K562 (cell line): ENCODE results near the gene LMO3. TPM values are rescaled to one million over a fixed set of nuclear protein-coding genes. Genes with fewer than 3 reads are reported as not detected.

Experiments
- ATAC-seq: fragments of 200-7000 bp; cut with Tn5 transposase; 3 replicates; pipeline ENCODE4 v1.9.1; 2020; ENCODE audit warnings: moderate library complexity
- BruUV-seq: library from RNA; stranded (reverse); fragments of 400-500 nt; replicated peaks from 2 replicates; lab custom pipeline; 2021; lab: Mats Ljungman, UMichigan
- CTCF ChIA-PET: fragments of 300-600 bp; formaldehyde crosslinking; extraction: SDS; loops from one replicate; lab custom pipeline; 2021; ENCODE audit warnings: low intra/inter-chr PET ratio; lab: Yijun Ruan, JAX
- POLR2A ChIA-PET: fragments of 300-600, 350-650 bp; sonication (Branson Sonifier 250); formaldehyde crosslinking; extraction: SDS; loops from one replicate; lab custom pipeline; 2021; ENCODE audit warnings: antibody characterized with exemption, inconsistent platforms; lab: Yijun Ruan, JAX
- DNase-seq, 4 experiments: peaks; one replicate each; pipeline versions ENCODE4 v3.0.0 to v3.0.0-alpha.2; 2011 to 2018; ENCODE audit warnings: low spot score in 3 of 4, mixed read lengths in 3 of 4; ENCODE audit errors: extremely low read depth in 1 of 4
- FAIRE-seq: peaks from 2 replicates; lab custom pipeline; 2011; peaks lifted over from hg19 to GRCh38; lab: Jason Lieb, UNC
- H2AFZ ChIP-seq: 2 replicates; pipeline ENCODE4 v1.6.0; 2011; ENCODE audit warnings: low read depth, low read length, control low read depth, inconsistent platforms
- H3K27ac ChIP-seq: fragments of 200-600 bp; 3 replicates; pipeline ENCODE4 v1.8.0; 2011; ENCODE audit warnings: low read depth, mild to moderate bottlenecking, control low read depth, inconsistent platforms, low read length, moderate library complexity, mixed read lengths; ENCODE audit errors: extremely low read depth
- H3K27me3 ChIP-seq, 2 experiments: fragments of 300-600 bp in 1 of 2; 2 replicates in 1 of 2; 3 replicates in 1 of 2; pipeline versions ENCODE4 v1.6.0 to v1.8.0; 2011; ENCODE audit warnings: inconsistent platforms in 2 of 2, low read length in 2 of 2, mild to moderate bottlenecking in 1 of 2, mixed read lengths in 1 of 2, moderate library complexity in 1 of 2; ENCODE audit not compliant: control insufficient read depth in 2 of 2, insufficient read depth in 2 of 2
- H3K36me3 ChIP-seq: fragments of 300-600 bp; 3 replicates; pipeline ENCODE4 v1.8.0; 2011; ENCODE audit warnings: mild to moderate bottlenecking, low read length, inconsistent platforms; ENCODE audit not compliant: control insufficient read depth, insufficient read depth
- H3K4me1 ChIP-seq, 2 experiments: fragments of 200-600 bp in 1 of 2; replicated peaks in 1 of 2; 2 replicates in 1 of 2; 3 replicates in 1 of 2; pipeline versions ENCODE4 v1.5.1 to v1.8.0; 2011; ENCODE audit warnings: inconsistent platforms in 2 of 2, low read length in 2 of 2, mild to moderate bottlenecking in 1 of 2, mixed read lengths in 1 of 2, moderate library complexity in 1 of 2; ENCODE audit not compliant: control insufficient read depth in 2 of 2, insufficient read depth in 2 of 2
- H3K4me2 ChIP-seq: 2 replicates; pipeline ENCODE4 v1.6.1; 2011; ENCODE audit warnings: low read length, control low read depth, inconsistent platforms, mixed read lengths; ENCODE audit not compliant: insufficient read depth
- H3K4me3 ChIP-seq: fragments of 200-600 bp; sonication (generic), shearing (Covaris generic); 2 replicates; pipeline ENCODE4 v1.5.1; 2016; ENCODE audit warnings: control low read depth, inconsistent platforms
- H3K79me2 ChIP-seq: fragments of 200-600 bp; 3 replicates; pipeline ENCODE4 v1.8.0; 2011; ENCODE audit warnings: low read length, inconsistent platforms; ENCODE audit not compliant: control insufficient read depth, insufficient read depth
- H3K9ac ChIP-seq, 2 experiments: 2 replicates each; pipeline versions ENCODE4 v1.6.0 to v1.6.1; 2011; ENCODE audit warnings: low read depth in 2 of 2, low read length in 2 of 2, control low read depth in 1 of 2, inconsistent platforms in 1 of 2, mild to moderate bottlenecking in 1 of 2, mixed read lengths in 1 of 2; ENCODE audit not compliant: insufficient read depth in 1 of 2
- H3K9me1 ChIP-seq: one replicate; pipeline ENCODE4 v1.6.0; 2011; ENCODE audit warnings: inconsistent platforms, mild to moderate bottlenecking, low read length, moderate library complexity; ENCODE audit not compliant: control insufficient read depth, insufficient read depth
- H3K9me3 ChIP-seq: replicated peaks from 2 replicates; pipeline ENCODE4 v1.5.1; 2011; ENCODE audit warnings: low read depth, low read length, inconsistent platforms; ENCODE audit not compliant: control insufficient read depth, insufficient read depth
- H4K20me1 ChIP-seq: replicated peaks from 2 replicates; pipeline ENCODE4 v1.6.1; 2011; ENCODE audit warnings: low read length, inconsistent platforms, mixed read lengths; ENCODE audit not compliant: control insufficient read depth, insufficient read depth
- CREB3 ChIP-seq: fragments of 450-650 bp; conservative IDR thresholded peaks from 2 replicates; pipeline ENCODE4 v1.6.1; 2016; ENCODE audit warnings: missing genetic modification characterization, low read depth, mild to moderate bottlenecking, missing compliant biosample characterization, moderate library complexity
- ELF2 ChIP-seq: fragments of 250-450 bp; sonication (Bioruptor Pico); IDR thresholded peaks from 2 replicates; pipeline ENCODE4 v1.5.0; 2021; ENCODE audit warnings: mild to moderate bottlenecking
- ETS2 ChIP-seq: IDR thresholded peaks from 2 replicates; pipeline ENCODE4 v1.6.1; 2016; ENCODE audit warnings: borderline replicate concordance, missing genetic modification characterization, mild to moderate bottlenecking, moderate library complexity, missing compliant biosample characterization; ENCODE audit not compliant: poor library complexity, severe bottlenecking
- FOXM1 ChIP-seq, 2 experiments: fragments of 450-650 bp in 1 of 2; sonication (generic) in 1 of 2; formaldehyde crosslinking in 1 of 2; IDR thresholded peaks; 2 replicates each; pipeline versions ENCODE4 v1.6.1 to v1.9.0; 2017 to 2022; ENCODE audit warnings: low read depth in 2 of 2, mild to moderate bottlenecking in 2 of 2, missing genetic modification reagents in 1 of 2, moderate library complexity in 1 of 2
- NFIX ChIP-seq: fragments of 250-450 bp; sonication (Bioruptor Pico); IDR thresholded peaks from 2 replicates; pipeline ENCODE4 v1.4.0; 2020; ENCODE audit warnings: low read depth, mild to moderate bottlenecking, moderate library complexity
- NONO ChIP-seq, 2 experiments: fragments of 200-400 bp in 1 of 2; fragments of 450-650 bp in 1 of 2; formaldehyde crosslinking in 1 of 2; IDR thresholded peaks; 2 replicates each; pipeline ENCODE4 v1.6.1; 2017; ENCODE audit warnings: low read depth in 2 of 2, mild to moderate bottlenecking in 2 of 2, moderate library complexity in 2 of 2, low read length in 1 of 2
- SRF ChIP-seq, 2 experiments: fragments of 250-450, 450-650 bp in 1 of 2; sonication (Bioruptor Pico) in 1 of 2; sonication (generic) in 1 of 2; formaldehyde crosslinking; IDR thresholded peaks; 2 replicates each; pipeline versions ENCODE4 v1.5.0 to v1.5.1; 2020 to 2022; ENCODE audit warnings: mild to moderate bottlenecking in 1 of 2, missing genetic modification reagents in 1 of 2
- TRIM24 ChIP-seq, 2 experiments: fragments of 450-650 bp; IDR thresholded peaks; 2 replicates each; pipeline ENCODE4 v1.6.1; 2016
- ZBTB1 ChIP-seq: sonication (generic); formaldehyde crosslinking; IDR thresholded peaks from 2 replicates; pipeline ENCODE4 v1.8.1; 2023; ENCODE audit warnings: missing genetic modification reagents, low read depth, mild to moderate bottlenecking, borderline replicate concordance
- ZNF655 ChIP-seq: fragments of 250-450 bp; sonication (Bioruptor Pico); IDR thresholded peaks from 2 replicates; pipeline ENCODE4 v1.5.0; 2021
- ZNF766 ChIP-seq: fragments of 200-800 bp; sonication (Bioruptor generic); conservative IDR thresholded peaks from 2 replicates; pipeline ENCODE4 v1.6.1; 2016; ENCODE audit warnings: missing genetic modification characterization, missing compliant biosample characterization
- WGBS: fragments of 100-300 bp; shearing (Covaris generic); methylation state at CpG from one replicate; pipeline ENCODE4 v1.1.6; 2016; ENCODE audit warnings: low coverage, mixed read lengths; ENCODE audit not compliant: insufficient coverage; ENCODE audit errors: missing lambda C conversion rate; 5-methylcytosine and 5-hydroxymethylcytosine counted together
- in situ Hi-C: fragments of 300-500 bp; cut with MboI; formaldehyde crosslinking; loops from 4 replicates; pipeline ENCODE4 v1.15.0; 2018; ENCODE audit warnings: inconsistent platforms, mixed read lengths
- intact Hi-C: fragments of 100-400 bp; cut with micrococcal nuclease; formaldehyde crosslinking; loops from 2 replicates; pipeline ENCODE4 v1.14.2; 2022
- polyA plus RNA-seq, 8 experiments: library from polyadenylated mRNA; depleted of rRNA in 4 of 8; stranded (reverse) in 5 of 8; unstranded in 3 of 8; fragments of >200 nt; fragmentation: Nextera tagmentation in 2 of 8; fragmentation: Illumina TruSeq in 1 of 8; extraction: Ambion mirVana in 2 of 8; extraction: Trizol in 1 of 8; gene quantifications; 2 replicates each; pipeline versions ENCODE4 v1.2.1 to v1.2.3, GENCODE V29; 2011 to 2014; ENCODE audit warnings: inconsistent platforms in 1 of 8, missing spikeins in 1 of 8
- total RNA-seq, 7 experiments: library from RNA; depleted of rRNA in 6 of 7; stranded (reverse); fragments of >200 nt in 6 of 7; fragmentation: Illumina TruSeq in 2 of 7; extraction: Trizol in 2 of 7; gene quantifications; 2 replicates each; pipeline versions ENCODE4 v1.2.1 to v1.2.3, GENCODE V29; 2011 to 2021; ENCODE audit warnings: low replicate concordance in 1 of 7

Gene LMO3
- total and polyA plus RNA-seq, 9 of the 15 experiments (the other 6 are each of a cell fraction or from before 2014, with no cell fraction given), result 0.04 to 0.40 (median 0.05) TPM; not detected in 6

GRCh38 chr12:16587110-16587453 lies 18.9 kb downstream of the LMO3 start (continued):
- TF ChIP-seq ZNF655 (CRISPR knock-in tag) (no peak), SRF (CRISPR knock-in tag; IDR thresholded peaks at IDR 0.05) (no peak)

GRCh38 chr12:16586350-16587109 lies 19.4 kb downstream of the LMO3 start:
- Histone ChIP-seq H4K20me1 (no peaks in the 10 kb centered on the region), H3K9me1 (no peaks in the 10 kb centered on the region), H3K79me2 (no peaks in the 10 kb centered on the region), H3K4me2 (no peak overlapping the region), H3K4me3 (no peak overlapping the region), H3K4me1 (no peaks in the 10 kb centered on the region), H3K9ac (no peak overlapping the region), H3K27me3 (no peaks in the 10 kb centered on the region), H3K36me3 (no peaks in the 10 kb centered on the region), H3K27ac (no peak overlapping the region), H3K9me3 (no peaks in the 10 kb centered on the region), H2AFZ (no peak overlapping the region)
- no peak for FAIRE-seq
- intact Hi-C loops (no loop called here), in situ Hi-C loops (no loop called here)
- TF ChIP-seq NONO (IDR thresholded peaks at IDR 0.05; ENCODE audit: low read depth in 2 of 2, low read length in 1 of 2) (no peak), FOXM1 (IDR thresholded peaks at IDR 0.05; ENCODE audit: low read depth) (no peak), FOXM1 (CRISPR knock-in tag; IDR thresholded peaks at IDR 0.05; ENCODE audit: low read depth) (no peak), TRIM24 (IDR thresholded peaks at IDR 0.05) (no peak), ZBTB1 (no peak), NFIX (CRISPR knock-in tag) (no peak), ZNF766 (CRISPR knock-in tag) (no peak), ELF2 (CRISPR knock-in tag) (no peak), ETS2 (no peak), CREB3 (tag) (no peak)
- no peak for ATAC-seq
- BruUV-seq, result no TSS peak
- 0% methylated on average over 7 of the region's 8 CpGs for WGBS
- CTCF ChIA-PET, result no interaction called here
- no peak for DNase-seq
- POLR2A ChIA-PET, result no interaction called here
